Endodermal cell (in vitro differentiated cells): ENCODE results near the gene PLAU. TPM values are rescaled to one million over a fixed set of nuclear protein-coding genes. Genes with fewer than 3 reads are reported as not detected.
"Not testable (repeated sequence)": the region's sequence is repeated elsewhere in the genome, so short reads cannot be mapped to it uniquely, and the experiment has no call there.

Experiments
- DNase-seq: peaks from one replicate; pipeline ENCODE4 v3.0.0-alpha.2; 2017
- H3K27ac ChIP-seq: 2 replicates; pipeline ENCODE4 v1.5.1; 2013; ENCODE audit warnings: mild to moderate bottlenecking, low read depth, low read length, moderate library complexity
- H3K27me3 ChIP-seq: 2 replicates; pipeline ENCODE4 v1.6.1; 2013; ENCODE audit warnings: mild to moderate bottlenecking, low read length, moderate library complexity; ENCODE audit not compliant: insufficient read depth, control insufficient read depth, poor library complexity, severe bottlenecking
- H3K36me3 ChIP-seq: 2 replicates; pipeline ENCODE4 v1.7.0; 2013; ENCODE audit warnings: mild to moderate bottlenecking, low read length, moderate library complexity; ENCODE audit not compliant: control insufficient read depth, insufficient read depth
- H3K4me1 ChIP-seq: one replicate; pipeline ENCODE4 v1.7.0; 2013; ENCODE audit warnings: low read length; ENCODE audit not compliant: control insufficient read depth, insufficient read depth
- H3K4me3 ChIP-seq: 2 replicates; pipeline ENCODE4 v1.5.1; 2013; ENCODE audit warnings: mild to moderate bottlenecking, low read length, moderate library complexity
- H3K9ac ChIP-seq: 2 replicates; pipeline ENCODE4 v1.6.1; 2013; ENCODE audit warnings: mild to moderate bottlenecking, low read length, moderate library complexity; ENCODE audit not compliant: poor library complexity, severe bottlenecking; ENCODE audit errors: extremely low read depth
- H3K9me3 ChIP-seq: 2 replicates; pipeline ENCODE4 v1.6.1; 2013; ENCODE audit warnings: mild to moderate bottlenecking, low read length, moderate library complexity; ENCODE audit not compliant: control insufficient read depth
- H3K27ac Mint-ChIP-seq: 2 replicates; pipeline ENCODE4 v1.8.0; 2020; ENCODE audit warnings: mixed read lengths
- H3K27me3 Mint-ChIP-seq: 2 replicates; pipeline ENCODE4 v1.8.0; 2021; ENCODE audit warnings: mild to moderate bottlenecking, mixed read lengths; ENCODE audit not compliant: insufficient read depth
- H3K36me3 Mint-ChIP-seq: 2 replicates; pipeline ENCODE4 v1.8.0; 2020; ENCODE audit warnings: low read depth, mixed read lengths
- H3K4me1 Mint-ChIP-seq: 2 replicates; pipeline ENCODE4 v1.8.0; 2020; ENCODE audit warnings: mixed read lengths
- H3K4me3 Mint-ChIP-seq: 2 replicates; pipeline ENCODE4 v1.8.0; 2020; ENCODE audit warnings: mild to moderate bottlenecking, moderate library complexity, mixed read lengths
- H3K9me3 Mint-ChIP-seq: 2 replicates; pipeline ENCODE4 v1.8.0; 2020; ENCODE audit warnings: mild to moderate bottlenecking, mixed read lengths
- CTCF ChIP-seq: fragments of 200-600 bp; sonication (generic); conservative IDR thresholded peaks from 2 replicates; pipeline ENCODE4 v1.5.0; 2021; ENCODE audit warnings: antibody characterized with exemption, mild to moderate bottlenecking
- WGBS, 2 experiments: methylation state at CpG; one replicate each; pipeline versions ENCODE4 v1.1.5 to v1.1.7; 2013; ENCODE audit warnings: missing lambda C conversion rate in 2 of 2, mixed read lengths in 1 of 2; ENCODE audit not compliant: insufficient coverage in 1 of 2, insufficient read length in 1 of 2; 5-methylcytosine and 5-hydroxymethylcytosine counted together
- total RNA-seq, 2 donors: library from RNA; stranded (reverse); fragmentation: NEBNext Ultra II Directional in 1 of 2; extraction: Animal tissue kit (Norgen Biotek cat#: 25700) in 1 of 2; gene quantifications; 2 replicates in 1 of 2; 3 replicates in 1 of 2; pipeline ENCODE4 v1.2.1, GENCODE V29; 2021

PLAU gene
- total RNA-seq, 2 donors from 2014 or later: 2.7 to 3.3 TPM

- 89 to 90% methylated on average over 3 to 5 of the region's 5 CpGs for WGBS, 2 experiments
- no peak for DNase-seq
- Mint-ChIP-seq H3K9me3 (no peaks in the 10 kb centered on the region), H3K4me1 (peaks cover 6% of the 10 kb centered on the region), H3K27me3 (peaks cover 32% of the 10 kb centered on the region), H3K4me3 (no peak overlapping the region), H3K27ac (no peak overlapping the region), H3K36me3 (no peaks in the 10 kb centered on the region)
- H3K4me1 ChIP-seq: no peaks in the 10 kb centered on the region
- H3K27ac ChIP-seq: no peak overlapping the region
- no peaks in the 10 kb centered on the region for H3K9me3 ChIP-seq
- H3K36me3 ChIP-seq: no peaks in the 10 kb centered on the region
- H3K9ac ChIP-seq: no peak overlapping the region
- no peak overlapping the region for H3K4me3 ChIP-seq
- peaks cover 34% of the 10 kb centered on the region for H3K27me3 ChIP-seq
- TF ChIP-seq CTCF: no peak
These were observed 6.0 kb downstream of the PLAU start for GRCh38 chr10:73916761-73917470.

- Histone ChIP-seq H3K36me3 (no peaks in the 10 kb centered on the region), H3K27ac (no peak overlapping the region), H3K9me3 (no peaks in the 10 kb centered on the region), H3K9ac (no peak overlapping the region), H3K4me3 (no peak overlapping the region), H3K27me3 (peaks cover 26% of the 10 kb centered on the region), H3K4me1 (no peaks in the 10 kb centered on the region)
- H3K27me3 Mint-ChIP-seq: peaks cover 24% of the 10 kb centered on the region
- no peak for TF ChIP-seq CTCF
- H3K4me3 Mint-ChIP-seq: no peak overlapping the region
- H3K36me3 Mint-ChIP-seq: no peaks in the 10 kb centered on the region
- 90 to 96% methylated on average over 2 to 3 of the region's 3 CpGs for WGBS, 2 experiments
- DNase-seq: no peak
- H3K9me3 Mint-ChIP-seq: no peaks in the 10 kb centered on the region
- peaks cover 6% of the 10 kb centered on the region for H3K4me1 Mint-ChIP-seq
- H3K27ac Mint-ChIP-seq: no peak overlapping the region
These were observed 6.8 kb downstream of the PLAU start for GRCh38 chr10:73917566-73918305.

- not testable (repeated sequence) for H3K36me3 ChIP-seq, H3K27me3 Mint-ChIP-seq, H3K27me3 ChIP-seq, H3K9me3 Mint-ChIP-seq, H3K4me3 Mint-ChIP-seq, H3K27ac ChIP-seq, H3K9me3 ChIP-seq, H3K9ac ChIP-seq, H3K4me3 ChIP-seq, H3K27ac Mint-ChIP-seq, H3K36me3 Mint-ChIP-seq, H3K4me1 ChIP-seq, DNase-seq
- WGBS, 2 experiments: 92 to 93% methylated on average over 6 to 8 of the region's 8 CpGs
- peaks cover 15% of the 10 kb centered on the region for H3K4me1 Mint-ChIP-seq
These were observed 8.5 kb downstream of the PLAU start for GRCh38 chr10:73919481-73919880.
